ENCODE measurements around the gene KRTAP5-6.

The KRTAP5-6 gene

GRCh38 chr11:1734641-1735081 lies 37.7 kb downstream of the KRTAP5-6 start:
- no peak for FAIRE-seq
- TF ChIP-seq CTCF (IDR thresholded peaks at IDR 0.05; ENCODE audit: insufficient read depth, missing control alignments) = no peak
- no peak for DNase-seq (ENCODE audit: insufficient read length, low spot score)

- FAIRE-seq = no peak
- no peak for TF ChIP-seq CTCF (IDR thresholded peaks at IDR 0.05; ENCODE audit: insufficient read depth, missing control alignments)
- no peak for DNase-seq (ENCODE audit: insufficient read length, low spot score)
Observed at GRCh38 chr11:1735271-1735670, 38.3 kb downstream of the KRTAP5-6 start.

GRCh38 chr11:1736447-1736992 lies 39.5 kb downstream of the KRTAP5-6 start:
- TF ChIP-seq CTCF (IDR thresholded peaks at IDR 0.05; ENCODE audit: insufficient read depth, missing control alignments) = no peak
- no peak for DNase-seq (ENCODE audit: insufficient read length, low spot score)
- no peak for FAIRE-seq

GRCh38 chr11:1737080-1737757 lies 40.2 kb downstream of the KRTAP5-6 start:
- no peak for TF ChIP-seq CTCF (IDR thresholded peaks at IDR 0.05; ENCODE audit: insufficient read depth, missing control alignments)
- no peak for FAIRE-seq
- DNase-seq (ENCODE audit: insufficient read length, low spot score) = no peak

- DNase-seq (ENCODE audit: insufficient read length, low spot score) = no peak
- no peak for FAIRE-seq
- TF ChIP-seq CTCF (IDR thresholded peaks at IDR 0.05; ENCODE audit: insufficient read depth, missing control alignments) = no peak
Observed at GRCh38 chr11:1738380-1738779, 41.4 kb downstream of the KRTAP5-6 start.

- TF ChIP-seq CTCF (IDR thresholded peaks at IDR 0.05; ENCODE audit: insufficient read depth, missing control alignments) = no peak
- FAIRE-seq = no peak
Observed at GRCh38 chr11:1739576-1739975, 42.6 kb downstream of the KRTAP5-6 start.

GRCh38 chr11:1740786-1741530 lies 44.0 kb downstream of the KRTAP5-6 start:
- no peak for TF ChIP-seq CTCF (IDR thresholded peaks at IDR 0.05; ENCODE audit: insufficient read depth, missing control alignments)
- FAIRE-seq (no peak), DNase-seq (ENCODE audit: insufficient read length, low spot score) (no peak)

More at GRCh38 chr11:1739576-1739975, 42.6 kb downstream of the KRTAP5-6 start:
- DNase-seq (ENCODE audit: insufficient read length, low spot score) = no peak

Measured in D721Med (cell line).